Nucleus accumbens (tissue), 56 donors: ENCODE results near the gene TKT.

Source experiments
- DNase-seq, 56 donors: peaks; one replicate each; lab custom pipeline; 2025; lab: John Stamatoyannopoulos, UW

The TKT gene

DNA sequence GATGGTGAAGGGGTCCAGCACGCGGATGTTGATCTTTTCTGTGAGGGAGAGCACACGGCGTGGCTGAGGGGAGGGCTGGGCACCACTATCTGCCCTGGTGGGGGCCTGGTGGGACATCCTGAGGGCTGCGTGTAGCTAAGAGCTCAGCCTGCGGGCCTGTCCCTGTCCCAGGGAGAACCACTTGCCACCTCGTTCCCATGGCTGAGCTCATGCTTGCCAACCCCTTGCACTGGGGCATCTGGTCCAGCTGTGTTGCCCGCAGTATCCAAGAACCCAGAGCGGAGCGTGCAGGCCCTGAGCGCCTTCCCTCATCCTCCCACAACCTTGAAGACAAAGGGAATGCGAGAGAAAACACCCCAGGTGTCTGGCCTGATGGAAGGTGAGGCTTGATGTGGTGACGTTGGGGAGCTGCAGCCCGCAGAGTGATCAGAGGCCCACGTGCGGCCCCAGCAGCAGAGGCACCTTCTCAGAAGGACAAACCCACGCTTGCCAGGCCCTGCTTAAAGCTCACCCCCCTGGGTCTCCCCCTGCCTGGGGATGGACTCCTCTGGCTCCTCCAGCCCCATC is 28.9 kb downstream of the TKT start:
- no peak for DNase-seq

GRCh38 chr3:53226142-53226840 is 29.5 kb downstream of the TKT start:
- no peak for DNase-seq

DNA sequence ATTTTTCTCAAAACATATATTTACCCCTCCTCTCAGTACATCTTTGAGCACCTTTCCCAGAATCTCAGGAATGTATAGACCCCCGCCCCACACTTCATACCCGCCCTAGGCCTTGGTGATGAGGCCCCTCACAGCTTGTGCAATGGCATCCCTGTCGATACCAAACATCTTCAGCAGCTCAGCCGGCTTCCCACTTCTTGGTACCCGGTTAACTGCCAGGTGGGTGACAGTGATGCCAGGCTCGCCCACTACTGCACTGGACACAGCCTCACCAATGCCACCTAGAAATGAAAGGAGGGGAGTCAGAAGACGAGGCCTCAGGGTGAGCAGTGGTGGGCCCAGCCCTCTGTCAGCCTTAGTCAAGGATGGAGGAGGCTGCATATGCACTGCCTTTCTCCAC is 30.2 kb downstream of the TKT start:
- DNase-seq, result no peak

- no peak for DNase-seq
Measured at GRCh38 chr3:53225181-53225580, 30.6 kb downstream of the TKT start.

- no peak for DNase-seq
Measured at GRCh38 chr3:53224536-53224935, 31.3 kb downstream of the TKT start.

- DNase-seq, result no peak
Measured at GRCh38 chr3:53224026-53224425, 31.8 kb downstream of the TKT start.

GRCh38 chr3:53223541-53223966 is 32.3 kb downstream of the TKT start:
- no peak for DNase-seq

- no peak for DNase-seq
Measured at GRCh38 chr3:53223025-53223424, 32.8 kb downstream of the TKT start.

- no peak for DNase-seq
Measured at GRCh38 chr3:53222183-53222901, 33.5 kb downstream of the TKT start.

- no peak for DNase-seq
Measured at GRCh38 chr3:53221827-53222182, 34.0 kb downstream of the TKT start.

DNA sequence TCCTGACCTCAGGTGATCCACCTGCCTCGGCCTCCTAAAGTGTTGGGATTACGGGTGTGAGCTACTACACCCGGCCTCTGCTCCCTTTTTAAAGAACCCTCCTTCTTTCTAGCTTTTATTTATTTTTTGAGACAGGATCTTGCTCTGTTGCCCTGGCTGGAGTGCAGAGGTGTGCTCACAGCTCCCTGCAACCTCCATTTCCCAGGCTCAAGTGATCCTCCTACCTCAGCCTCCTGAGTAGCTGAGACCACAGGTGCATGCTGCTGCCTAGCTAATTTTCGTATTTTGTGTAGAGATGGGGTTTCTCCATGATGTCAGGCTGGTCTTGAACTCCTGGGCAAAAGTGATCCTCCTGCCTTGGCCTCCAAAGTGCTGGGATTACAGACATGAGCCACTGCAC is 34.5 kb downstream of the TKT start:
- no peak for DNase-seq

- DNase-seq, result peak in 52 of 56 donors; percentile 4 to 87 (median 60)
Measured at GRCh38 chr3:53219895-53220483, 35.8 kb downstream of the TKT start.

DNA sequence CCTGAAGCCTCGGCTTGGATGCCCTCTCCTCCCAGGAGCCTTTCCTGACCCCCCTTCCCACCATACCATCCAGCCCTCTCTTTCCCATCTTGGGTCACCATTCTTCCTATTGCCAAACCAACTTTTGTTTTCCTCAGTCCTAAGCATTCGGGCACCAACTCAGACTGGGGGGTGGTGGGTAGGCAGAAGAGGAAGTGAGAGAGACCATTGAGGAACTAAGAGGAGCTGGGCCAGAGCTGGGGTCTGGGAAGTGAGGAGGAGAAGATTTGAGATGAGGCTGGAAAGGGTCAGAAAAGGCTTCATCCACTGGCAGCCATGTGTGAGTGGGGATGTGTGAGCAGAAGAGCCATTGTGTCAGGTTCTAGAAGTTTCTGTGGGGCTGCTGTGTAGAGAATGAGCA is 37.7 kb downstream of the TKT start:
- DNase-seq, result peak in 1 of 56 donors; percentile 12

- no peak for DNase-seq
Measured at GRCh38 chr3:53217175-53217574, 38.6 kb downstream of the TKT start.

DNA sequence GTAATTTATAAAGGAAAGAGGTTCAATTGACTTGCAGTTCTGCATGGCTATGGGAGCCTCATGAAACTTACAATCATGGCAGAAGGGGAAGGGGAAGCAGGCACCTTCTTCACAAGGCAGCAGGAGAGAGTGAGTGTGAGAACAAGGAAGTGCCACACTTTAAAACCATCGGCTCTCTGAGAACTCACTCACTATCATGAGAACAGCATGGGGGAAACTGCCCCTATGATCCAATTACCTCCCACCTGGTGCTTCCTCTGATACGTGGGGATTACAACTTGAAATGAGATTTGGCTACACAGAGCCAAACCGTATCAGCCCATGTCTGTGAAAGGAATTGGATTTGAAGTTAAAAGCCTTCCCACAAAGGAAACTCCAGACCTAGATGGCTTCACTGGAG is 39.1 kb downstream of the TKT start:
- no peak for DNase-seq

DNA sequence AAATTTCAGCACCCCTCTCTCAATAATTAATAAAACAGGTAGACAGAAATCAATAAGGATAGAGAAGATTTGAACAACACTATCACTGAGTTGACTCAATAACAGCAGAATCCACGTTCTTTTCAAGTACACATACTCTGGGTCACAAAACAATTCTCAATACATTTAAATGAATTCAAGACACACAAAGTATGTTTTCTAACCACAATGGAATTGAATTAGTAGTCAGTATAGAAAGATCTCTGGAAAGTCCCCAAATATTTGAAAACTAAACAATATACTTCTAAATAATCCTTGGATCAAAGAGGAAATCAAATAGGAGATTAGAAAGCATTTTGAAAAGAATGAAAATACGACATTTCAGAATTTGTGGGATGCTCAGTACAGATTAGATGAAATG is 40.0 kb downstream of the TKT start:
- DNase-seq, result no peak

DNA sequence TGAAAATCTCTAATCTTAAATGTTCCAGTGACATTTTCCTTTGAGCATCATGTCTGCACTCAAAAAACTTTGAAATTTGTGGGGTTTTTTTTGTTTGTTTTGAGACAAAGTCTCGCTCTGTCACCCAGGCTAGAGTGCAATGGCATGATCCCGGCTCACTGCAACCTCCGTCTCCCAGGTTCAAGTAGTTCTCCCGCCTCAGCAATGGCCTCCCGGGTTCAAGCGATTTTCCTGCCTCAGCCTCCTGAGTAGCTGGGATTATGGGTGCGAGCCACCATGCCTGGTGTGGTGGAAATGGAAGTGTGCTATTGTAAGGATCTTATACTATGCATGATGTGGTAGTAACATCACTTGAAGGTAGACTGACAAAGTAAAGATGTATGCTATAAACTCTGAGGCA is 42.5 kb downstream of the TKT start:
- no peak for DNase-seq

DNA sequence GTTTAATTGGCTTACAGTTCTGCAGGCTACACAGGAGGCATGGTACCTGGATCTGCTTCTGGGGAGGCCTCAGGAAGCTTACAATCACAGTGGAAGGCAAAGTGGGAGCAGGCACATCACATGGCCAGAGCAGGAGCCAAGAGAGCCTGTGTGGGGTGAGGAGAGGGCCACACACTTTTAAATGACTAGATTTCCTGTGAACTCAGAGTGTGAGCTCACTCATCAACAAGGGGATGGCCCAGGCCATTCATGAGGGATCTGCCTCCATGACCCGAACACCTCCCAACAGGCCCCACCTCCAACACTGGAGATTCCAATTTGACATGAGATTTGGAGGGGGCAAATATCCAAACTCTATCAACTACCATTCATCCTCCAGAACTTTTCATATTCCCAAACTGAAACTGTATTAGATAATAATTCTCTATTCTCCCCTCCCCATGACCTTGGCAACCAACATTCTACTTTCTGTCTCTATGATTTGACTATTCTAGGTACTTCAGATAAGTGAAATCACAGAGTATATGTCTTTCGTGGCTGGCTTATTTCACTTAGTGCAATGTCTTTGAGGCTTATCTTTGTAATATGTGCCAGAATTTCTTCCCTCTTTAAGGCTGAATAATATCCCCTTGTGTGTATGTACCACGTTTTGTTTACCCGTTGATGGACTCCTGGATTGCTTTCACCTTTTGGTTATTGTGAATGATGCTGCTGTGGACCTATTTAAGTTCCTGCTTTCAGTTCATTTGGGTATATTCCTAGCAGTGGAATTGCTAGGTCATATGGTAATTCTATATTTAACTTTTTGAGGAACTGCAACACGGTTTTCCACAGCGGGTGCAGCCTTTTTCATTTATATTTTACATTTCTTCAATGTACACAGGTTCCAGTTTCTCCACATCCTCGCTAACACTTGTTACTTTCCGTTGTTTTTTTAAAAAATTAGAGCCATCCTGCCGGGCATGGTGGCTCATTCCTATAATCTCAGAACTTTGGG is 43.8 kb downstream of the TKT start:
- no peak for DNase-seq

DNA sequence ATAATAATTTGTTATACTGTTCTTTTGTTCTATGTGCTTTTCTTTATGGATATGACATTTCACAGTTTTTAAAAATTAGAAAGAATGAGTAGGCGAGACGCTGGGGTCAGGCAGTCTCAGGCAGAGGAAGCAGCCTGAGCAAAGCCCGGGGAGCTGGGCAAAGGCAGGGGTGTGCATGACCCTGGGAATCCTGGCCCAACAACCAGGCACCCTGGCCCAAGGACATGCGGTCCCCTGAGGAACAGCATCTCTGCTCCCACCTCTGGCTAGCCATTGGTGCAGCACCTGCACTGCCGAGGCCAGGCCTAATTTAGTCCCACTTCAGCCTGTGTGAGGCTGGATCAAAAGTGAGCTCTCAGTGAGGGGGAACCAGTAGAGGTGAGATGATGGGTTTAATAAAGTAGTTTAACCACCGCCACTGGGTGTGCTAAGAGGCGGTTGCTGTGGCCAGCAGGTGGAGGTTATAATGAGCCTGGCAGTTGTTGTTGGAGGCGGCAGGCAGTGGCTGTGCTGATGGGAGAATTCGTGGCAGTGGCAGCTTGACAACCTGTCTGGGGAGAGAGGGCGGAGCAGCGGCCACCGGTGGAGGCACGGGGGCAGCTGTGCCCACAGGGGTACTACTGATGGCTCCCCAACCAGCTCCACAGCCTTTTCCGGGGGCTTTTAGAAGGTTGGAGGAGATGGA is 53.3 kb downstream of the TKT start:
- no peak for DNase-seq
